HG03066 (cell line): ENCODE measurements around the gene TPSB2.

Source experiments
- ATAC-seq: cut with Tn5 transposase; IDR thresholded peaks from one replicate; pipeline ENCODE4 v1.9.1; 2021; ENCODE audit warnings: low read depth; ENCODE audit not compliant: unreplicated experiment

TPSB2 gene

GRCh38 chr16:1222553-1223354, 7.2 kb downstream of the TPSB2 start:
- ATAC-seq, result no peak

- ATAC-seq, result no peak
Observed at GRCh38 chr16:1221628-1222552, 8.1 kb downstream of the TPSB2 start.

- no peak for ATAC-seq
Observed at GRCh38 chr16:1220841-1221627, 8.9 kb downstream of the TPSB2 start.

GRCh38 chr16:1220098-1220728, 9.8 kb downstream of the TPSB2 start:
- no peak for ATAC-seq

- ATAC-seq, result no peak
Observed at GRCh38 chr16:1218930-1219611, 10.9 kb downstream of the TPSB2 start.

GRCh38 chr16:1218061-1218929, 11.7 kb downstream of the TPSB2 start:
- ATAC-seq, result no peak

- ATAC-seq, result no peak
Observed at GRCh38 chr16:1217526-1217925, 12.5 kb downstream of the TPSB2 start.

- ATAC-seq, result no peak
Observed at GRCh38 chr16:1216681-1217400, 13.1 kb downstream of the TPSB2 start.

- no peak for ATAC-seq
Observed at GRCh38 chr16:1216296-1216619, 13.7 kb downstream of the TPSB2 start.

GRCh38 chr16:1215574-1216295, 14.2 kb downstream of the TPSB2 start:
- ATAC-seq, result no peak

- ATAC-seq, result no peak
Observed at GRCh38 chr16:1214719-1215118, 15.3 kb downstream of the TPSB2 start.

- ATAC-seq, result no peak
Observed at GRCh38 chr16:1213796-1214372, 16.1 kb downstream of the TPSB2 start.

GRCh38 chr16:1213231-1213630, 16.8 kb downstream of the TPSB2 start:
- ATAC-seq, result no peak

- no peak for ATAC-seq
Observed at GRCh38 chr16:1212616-1213194, 17.3 kb downstream of the TPSB2 start.

GRCh38 chr16:1211451-1212268, 18.3 kb downstream of the TPSB2 start:
- ATAC-seq, result no peak

- ATAC-seq, result no peak
Observed at GRCh38 chr16:1210461-1210860, 19.5 kb downstream of the TPSB2 start.
